ENCODE results near the gene METTL9.
"Not testable (repeated sequence)": the region's sequence is repeated elsewhere in the genome, so short reads cannot be mapped to it uniquely, and the experiment has no call there.

The METTL9 gene

GRCh38 chr16:21666772-21667171, 67.4 kb downstream of the METTL9 start:
- DNase-seq = no peak

- DNase-seq = no peak
Measured at GRCh38 chr16:21667575-21667974, 68.2 kb downstream of the METTL9 start.

- DNase-seq = no peak
Measured at GRCh38 chr16:21673469-21673868, 74.1 kb downstream of the METTL9 start.

GRCh38 chr16:21674456-21674855, 75.1 kb downstream of the METTL9 start:
- DNase-seq = not testable (repeated sequence)

- not testable (repeated sequence) for DNase-seq
Measured at GRCh38 chr16:21680714-21681113, 81.3 kb downstream of the METTL9 start.

- no peak for DNase-seq
Measured at GRCh38 chr16:21683184-21683583, 83.8 kb downstream of the METTL9 start.

GRCh38 chr16:21684199-21684598, 84.8 kb downstream of the METTL9 start:
- peak in 1 of 2 experiments; percentile 7 for DNase-seq

- no peak for DNase-seq
Measured at GRCh38 chr16:21685034-21685455, 85.7 kb downstream of the METTL9 start.

GRCh38 chr16:21689107-21689506, 89.7 kb downstream of the METTL9 start:
- DNase-seq = no peak

- not testable (repeated sequence) for DNase-seq
Measured at GRCh38 chr16:21690967-21691366, 91.6 kb downstream of the METTL9 start.

GRCh38 chr16:21694609-21695008, 95.2 kb downstream of the METTL9 start:
- DNase-seq = no peak

- no peak for DNase-seq
Measured at GRCh38 chr16:21697032-21697431, 97.7 kb downstream of the METTL9 start.

GRCh38 chr16:21698169-21699032, 99.0 kb downstream of the METTL9 start:
- no peak for DNase-seq

GRCh38 chr16:21701271-21701670, 101.9 kb downstream of the METTL9 start:
- DNase-seq = no peak

- no peak for DNase-seq
Measured at GRCh38 chr16:21702276-21702675, 102.9 kb downstream of the METTL9 start.

GRCh38 chr16:21703156-21703555, 103.8 kb downstream of the METTL9 start:
- DNase-seq = no peak

GRCh38 chr16:21703589-21704174, 104.3 kb downstream of the METTL9 start:
- DNase-seq = no peak

- DNase-seq = no peak
Measured at GRCh38 chr16:21704266-21704665, 104.9 kb downstream of the METTL9 start.

- DNase-seq = no peak
Measured at GRCh38 chr16:21704733-21705132, 105.4 kb downstream of the METTL9 start.

Data from AML-193 (cell line).